Trophoblast cell (in vitro differentiated cells and primary cell): ENCODE measurements around the gene C1orf210.

Source experiments
- DNase-seq, 2 donors: peaks; one replicate each; pipeline ENCODE4 v3.0.0-alpha.2; 2016
- H2AFZ ChIP-seq: 2 replicates; pipeline ENCODE4 v1.6.1; 2013; ENCODE audit warnings: low read length, moderate library complexity, mild to moderate bottlenecking; ENCODE audit not compliant: insufficient read depth, poor library complexity
- H2AK5ac ChIP-seq: 2 replicates; pipeline ENCODE4 v1.6.1; 2013; ENCODE audit warnings: mild to moderate bottlenecking, low read length
- H2BK120ac ChIP-seq: 2 replicates; pipeline ENCODE4 v1.6.1; 2013; ENCODE audit warnings: low read length, mild to moderate bottlenecking, moderate library complexity; ENCODE audit not compliant: insufficient read depth, poor library complexity
- H2BK12ac ChIP-seq: 2 replicates; pipeline ENCODE4 v1.6.1; 2013; ENCODE audit warnings: mild to moderate bottlenecking, low read length, moderate library complexity
- H2BK5ac ChIP-seq: 2 replicates; pipeline ENCODE4 v1.6.1; 2013; ENCODE audit warnings: low read length, low read depth, moderate library complexity, mild to moderate bottlenecking; ENCODE audit not compliant: poor library complexity
- H3K14ac ChIP-seq: 2 replicates; pipeline ENCODE4 v1.6.1; 2013; ENCODE audit warnings: mild to moderate bottlenecking, low read length
- H3K18ac ChIP-seq: 2 replicates; pipeline ENCODE4 v1.6.1; 2013; ENCODE audit warnings: mild to moderate bottlenecking, low read length
- H3K23ac ChIP-seq: 2 replicates; pipeline ENCODE4 v1.6.1; 2013; ENCODE audit warnings: low read length
- H3K27ac ChIP-seq: 2 replicates; pipeline ENCODE4 v1.5.1; 2013; ENCODE audit warnings: low read depth, mild to moderate bottlenecking, inconsistent platforms, low read length, moderate library complexity
- H3K27me3 ChIP-seq: 2 replicates; pipeline ENCODE4 v1.6.1; 2013; ENCODE audit warnings: inconsistent platforms, mild to moderate bottlenecking, low read length, moderate library complexity; ENCODE audit not compliant: insufficient read depth
- H3K36me3 ChIP-seq, 2 experiments: 1 replicate in 1 of 2; 2 replicates in 1 of 2; pipeline ENCODE4 v1.6.1; 2013; ENCODE audit warnings: low read length in 2 of 2, mild to moderate bottlenecking in 2 of 2, moderate library complexity in 1 of 2; ENCODE audit not compliant: insufficient read depth in 2 of 2, control insufficient read depth in 1 of 2
- H3K4ac ChIP-seq: 2 replicates; pipeline ENCODE4 v1.6.1; 2013; ENCODE audit warnings: low read depth, mild to moderate bottlenecking, low read length, moderate library complexity
- H3K4me1 ChIP-seq, 2 experiments: 1 replicate in 1 of 2; 2 replicates in 1 of 2; pipeline ENCODE4 v1.6.1; 2013; ENCODE audit warnings: low read length in 2 of 2, mild to moderate bottlenecking in 2 of 2, moderate library complexity in 1 of 2; ENCODE audit not compliant: insufficient read depth in 2 of 2, control insufficient read depth in 1 of 2
- H3K4me2 ChIP-seq: 2 replicates; pipeline ENCODE4 v1.6.1; 2013; ENCODE audit warnings: inconsistent platforms, mild to moderate bottlenecking, low read length, moderate library complexity
- H3K4me3 ChIP-seq: 2 replicates; pipeline ENCODE4 v1.5.1; 2013; ENCODE audit warnings: mild to moderate bottlenecking, low read depth, low read length, inconsistent platforms
- H3K79me1 ChIP-seq: one replicate; pipeline ENCODE4 v1.6.1; 2013; ENCODE audit warnings: low read length
- H3K79me2 ChIP-seq: 2 replicates; pipeline ENCODE4 v1.6.1; 2013; ENCODE audit warnings: low read length, mild to moderate bottlenecking; ENCODE audit not compliant: control insufficient read depth, insufficient read depth, poor library complexity
- H3K9ac ChIP-seq: 2 replicates; pipeline ENCODE4 v1.6.1; 2013; ENCODE audit warnings: mild to moderate bottlenecking, low read length
- H3K9me3 ChIP-seq: 2 replicates; pipeline ENCODE4 v1.6.1; 2013; ENCODE audit warnings: low read depth, mild to moderate bottlenecking, control low read depth, inconsistent platforms, low read length; ENCODE audit not compliant: insufficient read depth
- H4K12ac ChIP-seq: 2 replicates; pipeline ENCODE4 v1.6.1; 2013; ENCODE audit warnings: low read depth, mild to moderate bottlenecking, low read length, moderate library complexity
- H4K8ac ChIP-seq: 2 replicates; pipeline ENCODE4 v1.6.1; 2013; ENCODE audit warnings: low read depth, mild to moderate bottlenecking, low read length, moderate library complexity
- H4K91ac ChIP-seq: one replicate; pipeline ENCODE4 v1.6.1; 2013; ENCODE audit warnings: low read depth, mild to moderate bottlenecking, low read length, moderate library complexity
- WGBS: extraction: QIAGEN DNeasy Blood & Tissue Kit; methylation state at CpG from one replicate; pipeline ENCODE4 v1.1.7; 2013; ENCODE audit warnings: missing lambda C conversion rate; ENCODE audit not compliant: insufficient read length, insufficient coverage; ENCODE audit errors: extremely low coverage; 5-methylcytosine and 5-hydroxymethylcytosine counted together

Gene C1orf210

DNA sequence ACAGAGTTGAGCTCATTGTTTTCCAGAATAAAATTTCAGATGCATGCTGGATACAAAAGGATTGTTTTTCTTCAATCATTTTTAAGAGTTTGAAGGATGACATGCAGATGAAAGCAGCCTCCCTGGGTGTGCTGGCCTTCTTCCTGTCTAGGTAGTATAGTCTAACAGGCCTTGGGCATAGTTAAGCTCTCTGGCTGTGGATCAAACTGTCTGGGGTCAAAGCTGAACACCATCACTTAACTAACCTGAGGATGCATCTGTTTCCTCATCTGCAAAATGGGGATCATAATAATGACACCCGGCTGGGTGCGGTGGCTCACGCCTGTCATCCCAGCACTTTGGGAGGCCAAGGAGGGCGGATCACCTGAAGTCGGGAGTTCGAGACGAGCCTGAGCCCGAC, 9.4 kb upstream of the C1orf210 start:
- no peaks in the 10 kb centered on the region for H3K36me3 ChIP-seq
- H3K79me1 ChIP-seq = no peaks in the 10 kb centered on the region
- H3K9ac ChIP-seq = no peak overlapping the region
- no peak overlapping the region for H2AFZ ChIP-seq
- H4K91ac ChIP-seq = no peak overlapping the region
- no peak overlapping the region for H3K14ac ChIP-seq
- H3K4me2 ChIP-seq = no peak overlapping the region
- H3K27me3 ChIP-seq = no peaks in the 10 kb centered on the region
- H2BK12ac ChIP-seq = no peak overlapping the region
- H3K27ac ChIP-seq = no peak overlapping the region
- H2AK5ac ChIP-seq = no peak overlapping the region
- no peak overlapping the region for H3K4ac ChIP-seq
- H2BK5ac ChIP-seq = no peak overlapping the region
- no peak overlapping the region for H3K4me3 ChIP-seq
- no peak overlapping the region for H2BK120ac ChIP-seq
- H3K18ac ChIP-seq = no peak overlapping the region
- H3K9me3 ChIP-seq = no peaks in the 10 kb centered on the region
- H3K4me1 ChIP-seq = no peaks in the 10 kb centered on the region
- H4K12ac ChIP-seq = no peak overlapping the region
- H3K23ac ChIP-seq = no peak overlapping the region
- no CpG with 5 or more reads among the region's 8 CpGs for WGBS
- DNase-seq = no peak
- no peaks in the 10 kb centered on the region for H3K79me2 ChIP-seq
- no peak overlapping the region for H4K8ac ChIP-seq

DNA sequence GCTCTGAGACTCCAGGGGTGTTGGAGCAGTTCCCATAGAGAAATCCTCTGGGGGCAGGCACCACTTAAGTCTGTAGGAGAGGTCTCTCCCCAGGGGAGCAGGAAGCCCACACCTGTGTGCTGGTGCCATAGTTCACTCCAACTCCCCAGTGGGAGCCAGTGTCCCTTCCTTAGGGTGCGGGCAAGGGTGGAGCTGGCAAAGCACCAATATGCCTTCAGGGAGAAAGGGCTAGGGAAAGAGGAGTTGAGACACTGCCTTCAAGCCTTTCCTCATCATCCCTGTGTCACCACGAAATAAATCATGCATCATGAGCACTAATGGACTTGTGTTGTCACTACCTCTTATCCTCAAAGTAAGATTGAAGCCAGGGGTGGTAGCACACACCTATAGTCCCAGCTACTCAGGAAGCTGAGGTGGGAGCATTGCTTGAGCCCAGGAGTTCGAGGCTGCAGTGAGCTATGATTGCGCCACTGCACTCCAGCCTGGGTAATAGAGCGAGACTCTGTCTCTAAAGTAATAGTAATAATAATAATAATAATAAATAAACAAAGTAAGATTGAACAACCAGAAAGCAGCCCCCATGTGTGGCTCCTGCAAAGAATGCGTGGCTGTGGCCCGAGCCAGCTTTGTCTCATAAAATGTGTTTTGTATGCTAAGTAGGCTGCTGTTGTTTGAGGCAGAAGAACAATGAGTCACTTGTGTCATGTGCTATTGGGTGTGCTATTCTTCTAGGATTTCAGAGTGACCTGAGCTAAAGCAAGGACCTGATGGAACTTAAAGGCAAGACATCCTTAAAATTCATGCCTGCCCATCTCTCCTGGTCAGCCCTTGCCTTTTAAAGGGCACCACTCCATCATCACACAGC, 8.7 kb upstream of the C1orf210 start:
- H4K8ac ChIP-seq = no peak overlapping the region
- no peak overlapping the region for H4K12ac ChIP-seq
- no peak overlapping the region for H3K9ac ChIP-seq
- no peaks in the 10 kb centered on the region for H3K79me1 ChIP-seq
- H3K4me2 ChIP-seq = no peak overlapping the region
- no peaks in the 10 kb centered on the region for H3K9me3 ChIP-seq
- H3K23ac ChIP-seq = no peak overlapping the region
- H3K4me3 ChIP-seq = no peak overlapping the region
- H2BK12ac ChIP-seq = no peak overlapping the region
- no peaks in the 10 kb centered on the region for H3K4me1 ChIP-seq
- no peak overlapping the region for H3K18ac ChIP-seq
- no peak overlapping the region for H2BK120ac ChIP-seq
- no peak overlapping the region for H3K14ac ChIP-seq
- H3K79me2 ChIP-seq = no peaks in the 10 kb centered on the region
- no peak overlapping the region for H2BK5ac ChIP-seq
- H2AFZ ChIP-seq = no peak overlapping the region
- H3K36me3 ChIP-seq = no peaks in the 10 kb centered on the region
- H4K91ac ChIP-seq = no peak overlapping the region
- H3K4ac ChIP-seq = no peak overlapping the region
- no CpG with 5 or more reads among the region's 7 CpGs for WGBS
- no peak overlapping the region for H3K27ac ChIP-seq
- peak in 1 of 2 donors; percentile 12 for DNase-seq
- H3K27me3 ChIP-seq = no peaks in the 10 kb centered on the region
- no peak overlapping the region for H2AK5ac ChIP-seq

DNA sequence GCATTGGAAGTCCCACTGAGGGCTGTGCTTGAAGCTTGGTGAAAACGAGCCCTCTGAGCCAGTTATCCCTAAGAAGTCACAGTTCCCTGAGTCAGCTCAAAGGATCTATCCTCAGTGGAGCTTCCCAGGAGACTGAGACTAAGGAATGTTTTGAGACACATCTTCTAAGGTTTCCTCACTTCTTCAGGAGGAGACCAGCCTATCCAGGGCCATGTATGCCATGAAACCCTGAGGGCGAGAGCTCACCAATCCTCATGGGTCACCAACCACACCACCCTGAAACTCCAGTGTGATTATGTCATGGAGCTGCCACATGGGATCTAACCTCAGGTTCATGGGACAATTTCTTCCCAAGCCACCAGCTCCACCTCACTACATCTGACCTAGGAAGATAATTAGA, 7.8 kb upstream of the C1orf210 start:
- Histone ChIP-seq H3K27me3 (no peaks in the 10 kb centered on the region), H3K4me3 (no peak overlapping the region), H2AFZ (no peak overlapping the region), H3K23ac (no peak overlapping the region), H4K8ac (no peak overlapping the region), H3K27ac (no peak overlapping the region), H3K9me3 (no peaks in the 10 kb centered on the region), H4K91ac (no peak overlapping the region), H2BK5ac (no peak overlapping the region), H2AK5ac (no peak overlapping the region), H3K4me1 (no peaks in the 10 kb centered on the region), H3K14ac (no peak overlapping the region), H3K4ac (no peak overlapping the region), H2BK120ac (no peak overlapping the region), H3K9ac (no peak overlapping the region), H4K12ac (no peak overlapping the region), H3K79me1 (no peaks in the 10 kb centered on the region), H2BK12ac (no peak overlapping the region), H3K18ac (no peak overlapping the region), H3K79me2 (no peaks in the 10 kb centered on the region), H3K4me2 (no peak overlapping the region), H3K36me3 (no peaks in the 10 kb centered on the region)
- DNase-seq = no peak
- WGBS = no CpG with 5 or more reads among the region's 2 CpGs

DNA sequence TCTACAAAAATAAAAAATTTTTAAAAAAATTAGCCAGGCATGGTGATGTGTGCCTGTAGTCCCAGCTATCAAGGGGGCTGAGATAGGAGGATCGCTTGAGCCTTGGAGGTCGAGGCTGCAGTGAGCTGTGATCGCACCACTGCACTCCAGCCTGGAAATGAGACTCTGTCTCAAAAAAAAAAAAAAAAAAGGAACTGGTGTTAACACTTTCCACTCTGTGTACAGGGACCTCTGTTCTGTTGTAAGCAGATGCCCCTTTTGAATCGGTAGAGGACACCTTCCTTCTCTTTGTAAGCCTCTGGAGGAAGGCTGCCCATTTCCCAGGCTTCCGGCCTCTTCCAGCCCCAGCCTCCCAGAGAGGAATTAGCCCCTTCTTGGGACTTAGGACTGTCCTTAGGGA, 7.3 kb upstream of the C1orf210 start:
- no peaks in the 10 kb centered on the region for H3K79me1 ChIP-seq
- no peak overlapping the region for H2BK5ac ChIP-seq
- no peak overlapping the region for H3K14ac ChIP-seq
- WGBS = no CpG with 5 or more reads among the region's 5 CpGs
- no peak overlapping the region for H3K4me2 ChIP-seq
- H3K9ac ChIP-seq = no peak overlapping the region
- no peak overlapping the region for H2BK12ac ChIP-seq
- H3K27me3 ChIP-seq = no peaks in the 10 kb centered on the region
- H4K12ac ChIP-seq = no peak overlapping the region
- no peak overlapping the region for H3K18ac ChIP-seq
- no peaks in the 10 kb centered on the region for H3K36me3 ChIP-seq
- no peak overlapping the region for H2BK120ac ChIP-seq
- H3K79me2 ChIP-seq = no peaks in the 10 kb centered on the region
- no peak overlapping the region for H3K27ac ChIP-seq
- H3K23ac ChIP-seq = no peak overlapping the region
- H3K4me1 ChIP-seq = no peaks in the 10 kb centered on the region
- H3K9me3 ChIP-seq = no peaks in the 10 kb centered on the region
- H4K8ac ChIP-seq = no peak overlapping the region
- H2AFZ ChIP-seq = no peak overlapping the region
- no peak overlapping the region for H2AK5ac ChIP-seq
- no peak overlapping the region for H4K91ac ChIP-seq
- no peak overlapping the region for H3K4ac ChIP-seq
- H3K4me3 ChIP-seq = no peak overlapping the region
- DNase-seq = no peak
